ENCODE results near the gene AKR1B15. TPM values are rescaled to one million over a fixed set of nuclear protein-coding genes. Genes with fewer than 3 reads are reported as not detected.
A peak's percentile ranks its signal among the peaks of the same experiment; 100 is the strongest.

Gene AKR1B15
- total and polyA plus RNA-seq, 2 experiments from 2014 or later: not detected

GRCh38 chr7:134602881-134603451 is 54.1 kb downstream of the AKR1B15 start:
- ATAC-seq (no peak; the same call in 2 of the 3 replicates), DNase-seq (ENCODE audit: low spot score) (no peak)
- H3K36me3 ChIP-seq (ENCODE audit: insufficient read depth): no peaks in the 10 kb centered on the region
- no peaks in the 10 kb centered on the region for H3K27me3 ChIP-seq (ENCODE audit: insufficient read depth)
- no peak overlapping the region for H3K27ac ChIP-seq (ENCODE audit: low read depth)
- no peaks in the 10 kb centered on the region for H3F3A ChIP-seq (replicated peaks; ENCODE audit: low read depth)
- no peaks in the 10 kb centered on the region for H3K9me2 ChIP-seq (ENCODE audit: insufficient read depth)
- H3K4me1 Mint-ChIP-seq: peaks cover 2% of the 10 kb centered on the region; the same call in 1 of the 3 replicates
- peak overlapping the region; percentile 95 for H2AFZ ChIP-seq
- no peaks in the 10 kb centered on the region for H3K79me2 ChIP-seq (replicated peaks; ENCODE audit: insufficient read depth)
- peaks cover 6% of the 10 kb centered on the region; the same call in 1 of the 3 replicates for H3K36me3 Mint-ChIP-seq (ENCODE audit: low read depth)
- no peak overlapping the region for H3K4me2 ChIP-seq
- H3K4me3 Mint-ChIP-seq: no peak overlapping the region
- no peak overlapping the region for H3K4me3 ChIP-seq
- H4K20me1 ChIP-seq (replicated peaks; ENCODE audit: insufficient read depth): no peaks in the 10 kb centered on the region
- TF ChIP-seq CREB1 (CRISPR knock-in tag; IDR thresholded peaks at IDR 0.05; ENCODE audit: low read depth): no peak
- no peak for TF ChIP-seq NANOG (IDR thresholded peaks at IDR 0.05; ENCODE audit: borderline replicate concordance)
- TF ChIP-seq ZNF331 (CRISPR knock-in tag; IDR thresholded peaks at IDR 0.05; ENCODE audit: low read depth): no peak
- no peak for TF ChIP-seq JUNB (IDR thresholded peaks at IDR 0.05; ENCODE audit: unreplicated experiment)
- TF ChIP-seq STAT1 (IDR thresholded peaks at IDR 0.05; ENCODE audit: unreplicated experiment): no peak
- no peak for TF ChIP-seq CTCF (conservative IDR thresholded peaks at IDR 0.05; ENCODE audit: low read depth in 2 of 2)
- no peak for TF ChIP-seq ETS1 (IDR thresholded peaks at IDR 0.05)
- no peak for TF ChIP-seq EZH2phosphoT487 (IDR thresholded peaks at IDR 0.05; ENCODE audit: unreplicated experiment)
- H3K27ac Mint-ChIP-seq: no peak overlapping the region
- H3K27me3 Mint-ChIP-seq (ENCODE audit: insufficient read depth, low read depth, poor library complexity): no peaks in the 10 kb centered on the region
- H3K4me1 ChIP-seq (ENCODE audit: insufficient read depth): no peaks in the 10 kb centered on the region
- peaks cover 8% of the 10 kb centered on the region; the same call in 1 of the 3 replicates for H3K9me3 Mint-ChIP-seq

- H3F3A ChIP-seq (replicated peaks; ENCODE audit: low read depth): no peaks in the 10 kb centered on the region
- TF ChIP-seq CTCF (conservative IDR thresholded peaks at IDR 0.05; ENCODE audit: low read depth in 2 of 2) (peak; percentile 95 to 100), EZH2 (IDR thresholded peaks at IDR 0.05; ENCODE audit: low read depth, unreplicated experiment) (no peak)
- H3K36me3 Mint-ChIP-seq (ENCODE audit: low read depth): no peaks in the 10 kb centered on the region
- H3K9me2 ChIP-seq (ENCODE audit: insufficient read depth): no peaks in the 10 kb centered on the region; the same call in 1 of the 2 replicates
- DNase-seq (ENCODE audit: low spot score) (peak; percentile 83), ATAC-seq (peak; percentile 97)
- no peak overlapping the region for H3K27ac Mint-ChIP-seq
- no peak overlapping the region for H2AFZ ChIP-seq
- H3K79me2 ChIP-seq (replicated peaks; ENCODE audit: insufficient read depth): no peaks in the 10 kb centered on the region
- H3K4me1 Mint-ChIP-seq: no peaks in the 10 kb centered on the region; the same call in 2 of the 3 replicates
- H3K36me3 ChIP-seq (ENCODE audit: insufficient read depth): no peaks in the 10 kb centered on the region
- no peaks in the 10 kb centered on the region for H3K27me3 Mint-ChIP-seq (ENCODE audit: insufficient read depth, low read depth, poor library complexity)
- no peak overlapping the region for H3K4me3 ChIP-seq
- H3K27me3 ChIP-seq (ENCODE audit: insufficient read depth): no peaks in the 10 kb centered on the region
- no peaks in the 10 kb centered on the region for H3K9me3 Mint-ChIP-seq
- H3K4me2 ChIP-seq: no peak overlapping the region
- H3K27ac ChIP-seq (ENCODE audit: low read depth): no peak overlapping the region
- no peaks in the 10 kb centered on the region for H3K4me1 ChIP-seq (ENCODE audit: insufficient read depth)
- H4K20me1 ChIP-seq (replicated peaks; ENCODE audit: insufficient read depth): no peaks in the 10 kb centered on the region
- no peak overlapping the region for H3K4me3 Mint-ChIP-seq
These were observed 57.3 kb downstream of the AKR1B15 start for GRCh38 chr7:134605978-134606923.
